CD4-positive, alpha-beta T cell treated with Interleukin-6 at 100 ng/mL for 8 hours (primary cell): ENCODE measurements around the gene CAV2.

Source experiments
- DNase-seq: peaks from one replicate; pipeline ENCODE4 v3.0.0-alpha.2; 2020; ENCODE audit warnings: mixed read lengths, low spot score

CAV2 gene

DNA sequence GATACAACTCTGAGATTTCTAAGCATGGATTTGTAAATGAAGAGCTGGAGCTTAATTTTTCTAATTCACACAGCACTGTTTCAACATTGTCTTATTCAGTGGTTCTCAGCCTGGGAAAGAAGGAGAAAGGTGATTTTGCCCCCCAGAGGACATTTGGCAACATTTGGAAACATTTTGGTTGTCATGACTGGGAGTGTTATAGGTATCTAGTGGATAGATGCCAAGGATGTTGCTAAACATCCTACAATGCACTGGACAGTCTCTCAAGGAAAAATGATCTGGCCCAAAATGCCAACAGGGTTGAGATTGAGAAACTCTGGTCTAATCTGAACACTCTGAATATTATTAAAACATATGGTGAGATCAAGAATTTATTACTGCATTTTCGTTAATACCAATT, 3.8 kb upstream of the CAV2 start:
- no peak for DNase-seq

DNA sequence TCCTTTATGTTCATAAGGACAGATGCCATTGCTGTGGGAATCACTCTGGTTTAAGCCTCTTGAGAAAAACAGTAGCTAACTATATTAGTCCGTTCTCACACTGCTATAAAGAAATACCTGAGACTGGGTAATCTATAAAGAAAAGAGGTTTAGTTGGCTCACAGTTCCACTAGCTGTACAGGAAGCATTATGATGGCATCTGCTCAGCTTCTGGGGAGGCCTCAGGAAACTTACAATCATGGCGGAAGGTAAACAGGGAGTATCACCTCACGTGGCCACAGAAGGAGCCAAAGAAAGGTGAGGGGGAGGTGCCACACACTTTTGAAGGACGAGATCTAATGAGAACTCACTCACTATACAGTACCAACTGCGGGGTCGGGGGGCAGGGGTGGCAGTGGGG, 2.9 kb upstream of the CAV2 start:
- DNase-seq = no peak

DNA sequence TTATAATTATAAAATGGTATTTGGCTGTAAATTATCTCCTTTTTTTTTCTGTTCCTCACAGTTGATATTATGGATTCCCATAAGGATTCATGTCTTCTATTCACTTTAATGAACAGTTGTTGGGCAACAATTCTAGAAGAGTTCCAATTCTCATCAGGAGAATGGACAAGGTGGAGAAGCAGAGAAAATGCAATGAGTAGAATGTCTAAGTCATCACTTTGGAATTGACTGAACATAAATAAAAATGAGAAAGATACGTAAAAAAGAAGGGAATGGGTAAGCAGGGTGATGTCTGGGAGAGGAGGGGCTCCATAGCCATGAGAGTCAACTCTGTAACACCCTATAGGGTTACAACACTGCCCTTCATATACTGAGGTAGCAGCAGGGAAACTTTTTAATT, 1.8 kb upstream of the CAV2 start:
- DNase-seq = no peak

DNA sequence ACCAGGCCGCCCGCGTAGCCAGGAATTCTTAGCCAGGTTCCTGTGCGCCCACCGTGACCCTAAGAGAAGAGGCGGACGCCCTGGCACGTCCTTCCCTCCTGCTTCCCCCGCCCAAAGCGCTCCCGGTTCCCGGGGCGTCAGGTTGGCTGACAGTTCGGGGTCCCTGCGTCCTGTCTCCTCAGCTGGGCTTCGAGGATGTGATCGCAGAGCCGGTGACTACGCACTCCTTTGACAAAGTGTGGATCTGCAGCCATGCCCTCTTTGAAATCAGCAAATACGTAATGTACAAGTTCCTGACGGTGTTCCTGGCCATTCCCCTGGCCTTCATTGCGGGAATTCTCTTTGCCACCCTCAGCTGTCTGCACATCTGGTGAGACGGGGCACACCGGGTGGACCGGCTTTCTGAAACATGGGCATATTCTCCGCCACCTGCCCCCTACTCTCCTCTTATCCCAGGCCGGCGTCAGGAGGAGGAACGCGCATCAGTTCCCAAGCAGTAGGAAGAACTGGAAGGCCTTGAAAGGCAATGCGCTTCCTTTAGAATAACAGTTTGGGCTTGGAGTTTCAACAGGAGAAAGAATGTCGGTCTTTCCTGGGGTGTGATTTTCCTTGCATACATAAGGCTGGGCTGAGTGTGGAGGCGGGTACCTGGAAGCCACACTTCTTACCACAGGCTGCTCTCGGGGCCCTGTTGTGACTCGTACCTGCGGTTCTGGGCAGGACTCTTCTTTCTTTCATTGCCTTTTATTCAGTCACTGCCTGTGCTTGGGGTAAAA, 728 bp downstream of the CAV2 start:
- no peak for DNase-seq

DNA sequence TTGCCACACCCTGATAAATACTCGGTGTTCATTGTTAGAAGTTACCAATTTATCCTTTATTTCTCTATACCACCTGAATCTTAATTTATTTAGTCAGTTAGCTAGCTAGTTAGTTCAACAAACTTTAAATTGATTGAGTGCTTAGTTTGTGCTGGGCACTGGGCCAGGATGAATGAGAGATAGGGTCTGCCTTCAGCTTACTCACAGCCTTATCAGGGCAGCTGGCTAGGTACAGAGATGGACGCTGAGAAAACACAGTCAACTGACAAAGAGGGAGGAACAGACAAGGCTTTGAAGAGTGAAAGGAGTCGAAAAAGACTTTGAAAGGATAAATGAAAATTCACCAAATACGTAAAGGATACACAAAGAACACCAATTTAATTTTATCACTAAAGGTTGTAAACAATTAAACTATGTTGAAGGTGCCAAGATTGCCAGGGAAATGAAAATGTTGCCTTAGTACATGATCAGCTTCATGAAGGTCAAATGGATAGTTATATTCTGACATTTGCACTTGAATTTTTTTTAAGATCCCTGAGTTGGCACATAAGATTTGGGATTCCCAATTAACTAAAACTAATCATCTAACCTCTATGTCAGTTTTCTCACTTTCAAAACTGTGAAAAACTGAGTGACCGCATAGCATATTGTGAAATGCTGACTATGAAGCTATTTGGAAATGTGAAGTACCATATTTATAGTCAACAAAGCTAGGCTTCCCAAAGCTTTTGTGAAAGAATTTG, 2.1 kb downstream of the CAV2 start:
- no peak for DNase-seq

DNA sequence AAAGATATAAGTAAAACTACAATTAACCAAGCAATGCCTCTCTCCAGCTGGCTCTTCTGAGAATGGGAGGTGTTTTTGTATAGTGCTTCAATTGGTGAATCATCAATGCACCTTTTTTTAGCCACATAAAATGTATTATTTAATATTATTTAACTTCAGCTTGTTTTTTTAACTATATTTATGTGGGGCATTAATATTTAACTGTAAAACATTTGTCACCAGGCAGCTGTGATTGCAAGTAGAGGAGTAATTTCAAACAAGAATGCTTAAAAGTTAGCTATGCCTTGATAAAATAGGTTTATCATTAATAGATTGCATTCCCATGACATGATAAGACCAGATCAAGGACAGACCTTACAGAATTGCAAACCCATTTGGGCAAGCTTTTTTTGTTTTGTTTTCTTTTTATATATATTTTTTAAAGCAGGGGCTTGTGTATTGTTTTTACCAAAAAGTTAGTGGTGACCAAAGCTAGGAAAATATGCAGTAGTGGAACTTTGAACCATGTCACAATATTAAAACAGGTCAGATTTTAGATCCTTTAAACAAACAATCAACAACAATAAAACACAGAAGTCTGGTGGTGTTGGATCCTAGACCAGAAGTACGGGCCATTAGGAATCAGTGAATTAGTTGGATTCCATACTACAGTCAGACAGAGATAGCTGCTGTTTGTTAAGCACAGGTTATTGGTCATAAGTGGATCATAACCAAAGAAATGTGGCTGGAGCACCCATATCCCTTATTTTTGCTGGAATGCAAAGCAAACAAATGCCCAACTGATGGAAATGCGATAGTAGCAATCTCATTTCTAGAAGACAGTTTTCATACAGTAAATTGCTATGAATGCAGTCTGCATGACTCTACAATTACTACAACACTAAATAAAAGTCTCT, 2.9 kb downstream of the CAV2 start:
- no peak for DNase-seq

DNA sequence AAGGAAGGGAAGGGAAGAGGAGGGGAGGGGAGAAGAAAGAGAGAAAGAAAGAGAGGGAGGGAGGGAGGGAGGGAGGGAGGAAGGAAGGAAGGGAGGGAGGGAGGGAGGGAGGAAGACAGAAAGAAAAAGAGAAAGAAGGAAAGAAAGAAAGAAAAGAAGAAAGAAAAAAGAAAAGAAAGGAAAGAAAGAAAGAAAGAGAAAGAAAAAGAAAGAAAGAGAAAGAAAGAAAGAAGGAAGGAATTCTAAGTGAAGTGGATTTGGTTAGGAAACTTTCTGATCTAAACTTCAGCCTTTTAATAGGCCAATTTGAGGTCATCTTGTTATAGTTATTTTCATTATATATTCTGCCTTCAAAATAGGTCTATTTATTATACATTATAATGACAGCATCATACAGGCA, 4.3 kb downstream of the CAV2 start:
- no peak for DNase-seq

DNA sequence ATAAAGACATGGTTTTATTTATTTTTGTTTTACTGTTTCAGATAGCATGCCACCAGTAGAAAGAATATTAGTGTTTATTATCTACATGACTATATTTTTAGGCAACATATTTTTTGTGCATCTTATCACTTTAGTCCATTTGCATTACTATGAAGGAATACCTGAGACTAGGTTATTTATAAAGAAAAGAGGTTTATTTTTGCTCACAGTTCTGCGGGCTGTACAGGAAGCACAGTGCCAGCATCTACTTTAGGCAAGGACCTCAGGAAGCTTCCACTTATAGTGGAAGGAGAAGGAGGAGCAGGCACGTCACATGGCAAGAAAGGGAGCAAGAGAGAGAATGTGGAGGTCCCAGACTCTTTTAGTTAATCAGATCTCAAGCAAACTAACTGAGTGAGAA, 5.7 kb downstream of the CAV2 start:
- no peak for DNase-seq

DNA sequence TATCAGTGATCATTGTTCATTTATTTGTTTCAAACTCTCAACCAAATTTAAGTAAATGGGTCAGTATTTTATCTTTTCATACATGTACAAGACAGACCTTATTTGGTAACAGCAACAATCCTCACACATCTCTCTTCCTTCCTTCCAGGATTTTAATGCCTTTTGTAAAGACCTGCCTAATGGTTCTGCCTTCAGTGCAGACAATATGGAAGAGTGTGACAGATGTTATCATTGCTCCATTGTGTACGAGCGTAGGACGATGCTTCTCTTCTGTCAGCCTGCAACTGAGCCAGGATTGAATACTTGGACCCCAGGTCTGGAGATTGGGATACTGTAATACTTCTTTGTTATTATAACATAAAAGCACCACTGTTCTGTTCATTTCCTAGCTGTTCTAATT, 6.3 kb downstream of the CAV2 start:
- DNase-seq = no peak

DNA sequence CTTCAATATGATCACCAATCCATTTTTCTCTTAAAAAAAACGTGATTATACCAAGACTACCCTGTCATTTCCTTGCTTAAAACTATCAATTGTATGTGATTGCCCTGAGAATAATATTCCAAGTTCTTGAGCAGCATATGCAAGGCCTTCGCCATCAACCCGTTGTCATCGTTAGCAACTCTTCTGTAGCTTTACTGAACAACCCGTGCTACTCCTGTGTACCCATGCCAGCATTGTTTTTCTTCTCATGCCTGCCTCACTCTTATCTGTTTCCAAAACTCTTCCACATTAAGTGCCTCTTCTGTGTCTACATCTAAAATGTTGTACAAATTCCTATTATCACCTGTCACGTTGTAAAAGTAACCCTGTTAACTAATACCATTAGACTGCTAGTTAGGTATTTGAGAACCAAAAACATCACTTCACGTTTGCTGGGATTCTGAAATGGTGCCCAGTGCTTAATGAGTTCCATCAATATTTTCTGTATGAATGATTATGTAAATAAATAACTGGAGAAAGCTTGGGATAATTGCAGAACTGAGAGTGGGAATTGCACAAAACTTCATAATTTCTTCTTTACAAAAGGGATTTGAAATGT, 10.5 kb downstream of the CAV2 start:
- DNase-seq = no peak

DNA sequence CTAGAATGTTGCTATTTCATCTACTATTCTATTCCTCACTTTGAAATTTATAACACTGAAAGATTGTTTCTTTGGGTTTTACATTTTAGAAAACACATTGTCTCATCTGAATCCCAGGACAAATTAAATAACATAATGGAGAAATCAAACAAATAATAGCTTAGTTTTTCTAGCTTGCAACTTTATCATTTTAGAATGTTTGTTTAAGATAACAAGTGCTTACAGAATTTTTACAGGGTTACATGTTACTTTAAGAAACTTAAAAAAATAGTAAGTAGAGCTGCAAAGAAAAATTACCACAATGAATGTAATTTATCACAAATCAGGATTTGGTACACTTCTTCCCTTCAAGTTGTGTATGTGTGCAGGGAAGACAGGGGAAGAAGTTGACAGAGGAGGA, 11.3 kb downstream of the CAV2 start:
- no peak for DNase-seq

DNA sequence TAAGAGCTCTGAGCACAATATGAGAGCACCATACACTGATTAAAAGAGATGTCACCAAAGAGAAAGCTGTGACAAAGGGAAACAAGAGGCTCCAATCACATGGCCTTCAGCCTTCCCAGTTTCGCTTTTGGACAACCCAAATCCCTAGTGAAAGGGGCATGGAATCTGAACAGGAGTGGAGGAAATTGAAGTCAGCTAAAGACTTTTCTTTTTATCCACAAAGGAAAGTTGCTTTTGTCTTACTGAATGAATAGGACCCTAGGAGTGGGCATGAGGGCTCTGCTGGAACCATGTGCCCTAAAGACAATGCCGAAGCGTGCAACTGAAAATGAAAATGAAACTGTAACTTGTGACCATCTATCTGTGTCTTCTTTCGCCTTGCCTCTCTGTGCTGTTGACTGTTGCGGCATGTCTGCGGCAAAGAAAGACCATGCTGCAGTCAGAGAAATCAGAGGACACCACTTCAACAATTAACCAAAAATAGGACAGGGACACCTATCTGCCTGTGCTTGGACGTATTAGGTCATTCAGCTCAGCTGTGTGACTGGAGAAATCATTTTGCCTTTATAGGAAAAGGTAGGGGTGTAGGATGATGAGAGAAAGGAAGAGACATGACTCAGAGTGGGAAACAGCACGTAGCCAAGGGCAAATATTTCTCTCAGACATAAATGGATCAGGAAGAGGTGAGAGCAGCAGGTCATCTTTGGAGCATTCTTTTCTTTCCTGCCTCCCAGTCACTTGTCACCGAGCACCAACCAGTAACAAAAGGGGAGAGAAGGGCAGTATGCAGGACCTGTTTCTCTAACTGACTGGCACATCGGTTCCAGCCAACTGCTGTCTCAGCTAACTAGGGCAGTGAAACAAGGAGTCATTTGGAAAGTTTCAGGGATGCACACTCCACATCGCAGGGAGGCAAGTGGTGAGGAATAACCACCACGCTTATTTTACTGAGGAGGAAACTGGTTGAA, 12.3 kb downstream of the CAV2 start:
- DNase-seq = no peak

DNA sequence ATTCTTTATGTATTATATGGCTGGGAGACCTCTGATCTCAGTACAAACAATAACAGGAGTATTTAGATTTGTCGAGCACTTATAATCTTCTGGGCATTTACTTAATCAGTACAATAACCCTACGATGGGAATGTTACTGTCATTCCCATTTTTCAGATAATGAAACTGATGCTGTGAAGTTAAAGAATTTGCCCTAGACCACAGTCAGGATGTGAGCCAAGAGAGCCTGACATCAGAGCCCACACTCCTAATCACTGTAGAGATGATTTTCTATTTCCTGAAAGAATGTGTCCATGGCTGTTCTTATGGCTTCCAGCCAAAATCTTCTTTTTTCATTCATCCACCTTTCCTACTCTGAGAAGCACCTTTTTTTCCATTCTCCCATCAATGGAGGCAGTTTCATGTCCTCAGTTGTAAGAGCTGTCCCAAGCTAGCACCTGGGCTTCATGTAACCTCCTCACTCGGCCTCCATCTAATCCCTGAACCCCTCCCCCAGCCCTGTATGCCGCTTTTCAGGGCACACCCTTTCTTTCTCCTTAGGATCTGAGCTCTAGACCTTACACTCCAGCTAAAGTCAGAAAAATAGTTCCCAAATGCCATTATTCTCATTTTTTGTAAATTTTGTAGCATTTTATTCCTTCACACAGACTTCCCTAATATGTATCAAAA, 13.1 kb downstream of the CAV2 start:
- DNase-seq = no peak

DNA sequence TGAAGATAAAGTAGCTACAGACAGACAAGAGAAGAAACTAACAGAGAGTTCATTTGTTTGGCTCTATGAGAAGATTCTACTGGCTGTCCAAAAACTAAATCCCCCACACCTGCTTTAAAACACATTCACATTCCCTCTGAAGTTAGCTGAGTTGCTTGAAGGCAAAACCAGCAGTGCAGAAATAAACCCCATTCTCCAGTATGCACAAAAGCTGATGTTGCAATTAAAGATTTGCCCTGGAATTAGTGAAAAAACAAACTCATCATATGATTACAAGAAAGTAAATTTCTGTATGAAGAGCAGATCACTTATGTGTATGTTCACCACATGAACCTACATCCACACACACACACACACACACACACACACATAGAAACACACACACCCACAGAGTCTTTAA, 16.0 kb downstream of the CAV2 start:
- DNase-seq = no peak

DNA sequence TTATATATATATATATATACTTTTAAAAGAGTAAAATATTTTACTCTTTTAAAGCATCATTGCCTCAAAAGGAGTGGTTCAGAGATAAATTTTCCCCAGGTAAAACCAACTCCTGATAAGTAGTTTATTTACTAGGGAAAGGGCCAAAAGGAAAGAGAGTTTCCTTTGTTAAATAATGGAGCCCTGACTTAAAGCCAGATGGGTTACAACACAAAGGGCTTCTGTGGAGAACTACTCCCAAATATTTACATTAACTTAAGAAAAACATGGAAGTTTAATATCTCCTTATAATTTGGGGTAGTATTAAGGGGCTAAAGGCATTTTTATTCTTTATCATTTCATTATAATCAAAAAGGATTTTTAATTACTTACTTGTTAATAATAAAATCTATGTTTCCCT, 16.8 kb downstream of the CAV2 start:
- DNase-seq = no peak

DNA sequence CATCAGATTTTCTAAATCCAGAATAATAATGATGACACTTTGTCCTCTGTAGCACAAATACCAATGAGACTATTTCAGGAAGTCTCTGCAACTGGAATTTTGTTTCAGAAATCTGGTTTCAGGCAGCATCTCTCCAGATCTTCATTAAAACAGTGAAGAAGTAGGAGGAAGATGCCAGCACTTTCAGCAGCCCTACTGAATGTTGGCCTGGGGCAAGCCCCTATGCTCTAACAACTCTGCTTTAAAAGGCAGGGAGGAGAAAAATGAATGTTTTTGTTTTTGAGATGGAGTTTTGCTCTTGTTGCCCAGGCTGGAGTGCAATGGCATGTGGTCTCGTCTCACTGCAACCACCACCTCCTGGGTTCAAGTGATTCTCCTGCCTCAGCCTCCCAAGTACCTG, 18.1 kb downstream of the CAV2 start:
- no peak for DNase-seq

DNA sequence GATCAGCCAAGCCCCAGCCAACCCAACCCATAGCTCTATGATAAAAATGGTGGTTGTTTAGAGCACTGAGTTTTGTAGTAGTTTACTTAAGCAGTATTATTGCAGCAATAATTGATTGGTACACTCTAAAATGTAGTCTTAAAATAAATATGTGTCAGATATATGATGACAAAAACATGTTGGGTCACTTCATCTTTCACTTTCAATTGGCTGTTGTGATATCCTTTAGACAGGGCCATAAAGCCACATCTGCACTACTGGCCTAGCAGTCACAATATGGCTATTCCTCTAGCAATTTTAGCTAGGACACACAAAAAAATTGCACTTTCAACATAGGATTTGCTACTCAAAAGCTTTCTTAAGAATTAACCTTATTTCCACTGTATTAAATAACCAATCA, 19.4 kb downstream of the CAV2 start:
- no peak for DNase-seq

DNA sequence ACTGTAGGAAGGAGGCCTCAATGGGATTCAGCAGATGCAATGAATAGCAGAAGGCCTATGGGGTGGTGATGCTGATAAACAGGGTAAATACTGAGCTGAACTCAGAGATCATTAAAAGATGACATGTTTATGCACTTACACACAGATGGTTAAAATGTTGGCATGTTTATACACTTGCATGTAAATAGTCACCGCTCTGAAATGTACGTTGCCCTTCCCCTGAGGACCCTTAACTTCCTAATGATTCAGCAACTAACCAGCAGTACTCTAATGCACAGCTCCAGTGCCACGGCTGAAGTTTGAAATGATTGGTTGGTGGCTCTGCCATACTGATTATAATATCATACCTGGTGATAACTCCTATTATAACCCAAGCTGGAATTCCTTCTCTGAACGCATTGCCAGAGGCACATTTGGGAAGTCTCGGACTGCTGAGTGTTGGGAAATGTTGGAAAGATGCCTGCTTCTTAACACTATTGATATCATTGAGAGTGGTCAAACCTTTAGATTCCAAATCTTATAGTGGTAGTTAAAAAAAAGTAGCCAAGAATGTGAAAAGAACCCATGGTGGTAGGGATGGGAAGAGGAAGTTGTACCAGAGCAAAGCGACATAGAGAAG, 21.6 kb downstream of the CAV2 start:
- no peak for DNase-seq

DNA sequence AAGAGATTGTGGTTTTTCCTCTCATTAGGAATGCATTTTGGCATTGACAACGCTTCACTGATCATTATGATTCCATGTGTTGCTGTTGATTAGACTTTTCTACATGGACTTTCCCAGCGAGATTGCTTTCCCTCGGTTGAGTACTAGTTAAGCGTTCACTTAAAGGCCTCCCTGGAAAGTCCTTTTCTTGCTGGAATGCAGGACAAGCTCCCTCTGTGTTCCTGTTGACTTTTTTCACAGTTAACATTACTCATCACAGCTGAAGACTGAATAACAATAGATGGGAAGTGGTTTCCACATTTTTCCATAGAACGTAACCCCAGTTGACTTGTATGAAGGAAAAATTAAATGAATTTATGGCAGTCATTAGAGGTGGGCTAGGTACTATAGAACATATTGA, 22.7 kb downstream of the CAV2 start:
- DNase-seq = no peak

DNA sequence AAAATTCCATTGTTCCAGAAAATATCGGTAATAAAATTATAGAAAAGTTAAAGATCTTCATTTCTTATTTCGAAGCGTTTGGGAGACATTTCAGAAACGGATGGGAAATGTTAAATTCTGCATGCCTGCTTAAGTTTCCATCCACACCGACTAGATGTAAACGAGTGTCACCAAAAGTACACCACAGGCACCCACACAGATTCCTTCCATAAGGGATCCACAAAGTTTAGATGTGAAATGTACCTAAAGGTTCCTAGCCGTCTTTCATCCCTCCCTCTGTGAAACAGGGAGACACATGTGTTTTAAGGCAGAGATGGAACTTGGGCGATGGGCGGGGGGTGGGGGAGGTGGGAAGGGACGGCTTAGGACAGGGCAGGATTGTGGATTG, 24.7 kb downstream of the CAV2 start:
- no peak for DNase-seq
